Panc1 (cell line): ENCODE data around the gene POLRMT.

ENCODE experiments used
- CTCF ChIP-seq: fragments of 450-650 bp; IDR thresholded peaks from 2 replicates; pipeline ENCODE4 v1.5.1; 2017; ENCODE audit warnings: mild to moderate bottlenecking
- POLR2AphosphoS5 ChIP-seq: IDR thresholded peaks from 2 replicates; pipeline ENCODE4 v1.6.1; 2012; ENCODE audit warnings: mild to moderate bottlenecking, low read depth, low read length, moderate library complexity
- REST ChIP-seq, 2 experiments: IDR thresholded peaks; 2 replicates each; pipeline ENCODE4 v1.6.1; 2011 to 2012; ENCODE audit warnings: low read depth in 2 of 2, control low read depth in 1 of 2, low read length in 1 of 2, mild to moderate bottlenecking in 1 of 2, moderate library complexity in 1 of 2; ENCODE audit not compliant: insufficient read depth in 1 of 2
- SIN3A ChIP-seq: IDR thresholded peaks from 2 replicates; pipeline ENCODE4 v1.6.1; 2012; ENCODE audit warnings: low read depth, mild to moderate bottlenecking, low read length, moderate library complexity, borderline replicate concordance; ENCODE audit not compliant: insufficient read depth
- TCF7L2 ChIP-seq: IDR thresholded peaks from 2 replicates; pipeline ENCODE4 v1.6.1; 2011; ENCODE audit warnings: mild to moderate bottlenecking, low read depth, low read length, inconsistent platforms

GRCh38 chr19:641702-642101, 8.4 kb upstream of the POLRMT start:
- TF ChIP-seq POLR2AphosphoS5 (no peak), CTCF (no peak), TCF7L2 (no peak), SIN3A (no peak), REST (IDR thresholded peaks at IDR 0.05; ENCODE audit: insufficient read depth in 1 of 2, low read depth in 2 of 2, low read length in 1 of 2) (no peak)
